Measurements from ENCODE around the gene YY1AP1.
"Not testable (repeated sequence)": the region's sequence is repeated elsewhere in the genome, so short reads cannot be mapped to it uniquely, and the experiment has no call there.

YY1AP1 gene

GRCh38 chr1:155719703-155720102 is 31.1 kb upstream of the YY1AP1 start:
- no peak overlapping the region for H3K4me3 ChIP-seq (replicated peaks; ENCODE audit: insufficient read depth, low read length)
- no peaks in the 10 kb centered on the region for H3K27me3 ChIP-seq (ENCODE audit: insufficient read depth, poor library complexity, severe bottlenecking)
- H3K27ac ChIP-seq (replicated peaks), result no peak overlapping the region
- TF ChIP-seq GABPA (IDR thresholded peaks at IDR 0.05; ENCODE audit: low read depth) (no peak), SPI1 (IDR thresholded peaks at IDR 0.05; ENCODE audit: borderline replicate concordance, low read depth) (no peak), POLR2AphosphoS5 (IDR thresholded peaks at IDR 0.05; ENCODE audit: low read depth) (no peak), CTCF (IDR thresholded peaks at IDR 0.05; ENCODE audit: insufficient read depth, low read length) (no peak), REST (IDR thresholded peaks at IDR 0.05; ENCODE audit: insufficient replicate concordance, low read depth) (no peak)
- no peak for DNase-seq (ENCODE audit: low read depth in 1 of 2, low spot score in 1 of 2)

DNA sequence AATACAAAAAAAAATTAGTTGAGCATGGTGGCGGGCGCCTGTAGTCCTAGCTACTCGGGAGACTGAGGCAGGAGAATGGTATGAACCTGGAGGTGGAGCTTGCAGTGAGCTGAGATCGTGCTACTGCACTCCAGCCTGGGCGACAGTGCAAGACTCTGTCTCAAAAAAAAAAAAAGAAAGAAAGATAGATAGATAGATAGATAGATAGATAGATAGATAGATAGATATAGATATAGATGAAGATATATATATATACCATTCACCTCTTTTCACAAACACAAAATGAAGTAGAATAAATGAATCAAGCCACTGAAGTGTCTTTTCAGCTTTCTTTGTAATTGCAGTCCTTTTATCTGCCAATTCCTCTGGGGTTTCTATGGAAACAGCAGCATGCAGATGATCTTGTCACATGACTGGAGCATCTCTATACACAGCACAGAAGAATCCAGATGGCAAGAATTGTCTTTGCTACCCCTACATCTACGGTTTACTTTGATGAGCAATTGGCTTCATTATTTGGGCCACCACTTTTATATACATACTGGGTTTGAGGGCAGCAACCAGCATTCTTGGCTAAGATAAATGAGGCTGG is 30.0 kb upstream of the YY1AP1 start:
- H3K27me3 ChIP-seq (ENCODE audit: insufficient read depth, poor library complexity, severe bottlenecking); DNase-seq (ENCODE audit: low read depth in 1 of 2, low spot score in 1 of 2); H3K4me3 ChIP-seq (replicated peaks; ENCODE audit: insufficient read depth, low read length); H3K27ac ChIP-seq (replicated peaks): not testable (repeated sequence)

DNA sequence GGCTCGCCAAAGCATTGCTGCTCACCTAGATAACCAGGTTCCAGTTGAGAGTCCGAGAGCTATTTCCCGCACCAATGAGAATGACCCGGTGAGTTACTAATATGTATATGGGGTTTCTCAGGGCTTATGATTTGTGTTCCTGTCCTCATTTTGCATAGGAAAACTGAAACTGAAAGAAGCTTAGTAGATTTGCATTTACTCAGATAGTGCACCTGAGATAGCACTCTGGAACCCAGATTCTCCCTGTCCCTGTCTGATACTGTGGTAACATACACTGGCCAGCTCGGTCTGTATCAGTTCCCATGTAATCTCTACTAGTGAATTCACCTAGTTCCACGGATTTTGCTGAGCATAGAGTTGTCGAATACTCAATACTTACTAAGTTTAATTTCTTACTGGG is 28.5 kb upstream of the YY1AP1 start:
- no peak overlapping the region for H3K4me3 ChIP-seq (replicated peaks; ENCODE audit: insufficient read depth, low read length)
- no peak for DNase-seq (ENCODE audit: low read depth in 1 of 2, low spot score in 1 of 2)
- no peak overlapping the region for H3K27ac ChIP-seq (replicated peaks)
- no peaks in the 10 kb centered on the region for H3K27me3 ChIP-seq (ENCODE audit: insufficient read depth, poor library complexity, severe bottlenecking)
- TF ChIP-seq SPI1 (IDR thresholded peaks at IDR 0.05; ENCODE audit: borderline replicate concordance, low read depth) (no peak), CTCF (IDR thresholded peaks at IDR 0.05; ENCODE audit: insufficient read depth, low read length) (no peak), REST (IDR thresholded peaks at IDR 0.05; ENCODE audit: insufficient replicate concordance, low read depth) (no peak), POLR2AphosphoS5 (IDR thresholded peaks at IDR 0.05; ENCODE audit: low read depth) (no peak), GABPA (IDR thresholded peaks at IDR 0.05; ENCODE audit: low read depth) (no peak)

GRCh38 chr1:155715777-155716176 is 27.2 kb upstream of the YY1AP1 start:
- no peak overlapping the region for H3K27ac ChIP-seq (replicated peaks)
- TF ChIP-seq REST (IDR thresholded peaks at IDR 0.05; ENCODE audit: insufficient replicate concordance, low read depth) (no peak), GABPA (IDR thresholded peaks at IDR 0.05; ENCODE audit: low read depth) (no peak), POLR2AphosphoS5 (IDR thresholded peaks at IDR 0.05; ENCODE audit: low read depth) (no peak), SPI1 (IDR thresholded peaks at IDR 0.05; ENCODE audit: borderline replicate concordance, low read depth) (no peak), CTCF (IDR thresholded peaks at IDR 0.05; ENCODE audit: insufficient read depth, low read length) (no peak)
- DNase-seq (ENCODE audit: low read depth in 1 of 2, low spot score in 1 of 2), result no peak
- H3K27me3 ChIP-seq (ENCODE audit: insufficient read depth, poor library complexity, severe bottlenecking), result no peaks in the 10 kb centered on the region
- no peak overlapping the region for H3K4me3 ChIP-seq (replicated peaks; ENCODE audit: insufficient read depth, low read length)

GRCh38 chr1:155715056-155715455 is 26.5 kb upstream of the YY1AP1 start:
- H3K4me3 ChIP-seq (replicated peaks; ENCODE audit: insufficient read depth, low read length); H3K27me3 ChIP-seq (ENCODE audit: insufficient read depth, poor library complexity, severe bottlenecking); DNase-seq (ENCODE audit: low read depth in 1 of 2, low spot score in 1 of 2); H3K27ac ChIP-seq (replicated peaks): not testable (repeated sequence)

Measured in HL-60 (cell line).